NT2/D1 (cell line): ENCODE results near the gene HSF5.

Source experiments
- SUZ12 ChIP-seq: IDR thresholded peaks from 2 replicates; pipeline ENCODE4 v1.6.1; 2011; ENCODE audit not compliant: insufficient read length, insufficient read depth; ENCODE audit errors: extremely low read depth
- YY1 ChIP-seq: IDR thresholded peaks from 2 replicates; pipeline ENCODE4 v1.6.1; 2011; ENCODE audit not compliant: insufficient read length, insufficient read depth
- ZNF274 ChIP-seq: IDR thresholded peaks from 2 replicates; pipeline ENCODE4 v1.6.1; 2011; ENCODE audit warnings: mild to moderate bottlenecking, low read depth, low read length

DNA sequence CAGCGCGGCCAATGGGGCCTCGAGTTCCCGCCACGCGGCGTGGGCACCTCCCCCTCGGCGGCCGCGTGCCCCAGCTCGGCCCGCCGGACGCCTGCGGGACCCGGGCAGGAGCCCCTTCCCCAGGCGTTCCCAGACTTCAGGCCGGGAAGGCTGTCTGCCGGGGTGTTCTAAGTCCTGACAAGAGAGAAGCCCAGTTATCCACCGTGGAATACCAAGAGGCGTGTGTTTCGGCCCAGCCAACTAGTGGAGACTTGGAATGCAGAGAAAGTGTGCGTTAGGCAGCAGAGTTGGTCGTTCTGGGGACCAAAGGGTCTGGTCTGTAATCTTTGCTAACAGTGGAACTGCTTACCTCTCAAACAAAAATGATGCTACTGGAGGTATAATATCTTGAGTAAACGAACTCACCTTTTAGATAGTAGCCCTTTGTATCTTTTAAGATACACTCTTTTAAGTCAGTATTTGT, 251 bp upstream of the HSF5 start:
- TF ChIP-seq ZNF274 (no peak), YY1 (no peak), SUZ12 (no peak)
